LNCaP clone FGC (cell line): ENCODE results near the gene ABI1.
A peak's percentile ranks its signal among the peaks of the same experiment; 100 is the strongest.

ENCODE experiments used
- DNase-seq: peaks from one replicate; pipeline ENCODE4 v3.0.0-alpha.2; 2011; ENCODE audit warnings: low read depth
- H3K4me3 ChIP-seq: 2 replicates; pipeline ENCODE4 v1.5.1; 2011; ENCODE audit warnings: mild to moderate bottlenecking, low read depth, low read length, control low read depth
- CTCF ChIP-seq: IDR thresholded peaks from 2 replicates; pipeline ENCODE4 v1.5.1; 2012; ENCODE audit warnings: mild to moderate bottlenecking; ENCODE audit not compliant: control insufficient read depth, insufficient read depth; ENCODE audit errors: extremely low read depth

ABI1 gene

GRCh38 chr10:26706206-26706605, 154.6 kb downstream of the ABI1 start:
- H3K4me3 ChIP-seq: no peak overlapping the region
- no peak for TF ChIP-seq CTCF
- no peak for DNase-seq

GRCh38 chr10:26703974-26704373, 156.8 kb downstream of the ABI1 start:
- no peak for TF ChIP-seq CTCF
- no peak overlapping the region for H3K4me3 ChIP-seq
- DNase-seq: no peak

- H3K4me3 ChIP-seq: no peak overlapping the region
- TF ChIP-seq CTCF: no peak
- DNase-seq: no peak
Observed at GRCh38 chr10:26703096-26703495, 157.7 kb downstream of the ABI1 start.

GRCh38 chr10:26700884-26701630, 159.7 kb downstream of the ABI1 start:
- H3K4me3 ChIP-seq: no peak overlapping the region
- DNase-seq: no peak
- TF ChIP-seq CTCF: no peak

GRCh38 chr10:26699631-26700030, 161.1 kb downstream of the ABI1 start:
- no peak for TF ChIP-seq CTCF
- no peak overlapping the region for H3K4me3 ChIP-seq
- DNase-seq: no peak

GRCh38 chr10:26698909-26699308, 161.8 kb downstream of the ABI1 start:
- no peak for TF ChIP-seq CTCF
- H3K4me3 ChIP-seq: peak overlapping the region; percentile 88
- DNase-seq: no peak
